Measurements from ENCODE around the gene EP400.
A peak's percentile ranks its signal among the peaks of the same experiment; 100 is the strongest.

The EP400 gene

DNA sequence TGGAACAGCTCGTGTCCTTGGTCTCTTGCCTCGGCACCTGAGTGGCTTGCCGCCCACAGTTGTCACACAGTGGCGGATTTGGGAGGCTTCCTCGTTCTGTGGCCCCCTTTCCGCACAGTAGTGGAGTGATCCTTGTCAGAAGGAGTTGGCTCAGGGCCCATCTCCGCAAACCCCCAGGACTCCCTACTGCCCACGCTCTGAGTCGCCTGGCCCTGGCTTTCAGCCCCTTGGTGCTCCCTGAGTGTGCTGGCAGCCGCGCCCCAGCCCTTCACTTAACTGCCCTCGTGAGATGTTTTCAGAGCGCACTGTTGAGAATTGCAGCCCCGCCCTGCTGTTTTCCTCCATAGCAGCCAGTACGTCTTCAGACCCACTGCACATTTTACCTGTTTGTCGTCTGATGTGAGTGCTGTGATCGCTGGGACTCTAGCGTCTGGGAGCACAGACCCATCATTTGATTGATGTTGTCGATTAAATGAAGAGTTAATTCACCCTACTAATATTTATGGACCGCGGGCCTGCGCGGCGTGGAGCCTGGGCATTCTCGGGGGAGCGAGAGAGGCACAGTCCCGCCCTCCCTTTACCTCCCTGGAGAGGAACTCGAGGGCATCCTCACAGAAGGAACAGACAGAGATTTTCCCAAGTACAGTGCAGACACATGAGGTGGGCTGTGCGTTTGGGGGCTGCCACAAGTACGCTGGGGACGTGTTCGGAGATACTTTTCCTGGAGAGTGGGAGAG, 102.6 kb downstream of the EP400 start:
- DNase-seq = no peak

DNA sequence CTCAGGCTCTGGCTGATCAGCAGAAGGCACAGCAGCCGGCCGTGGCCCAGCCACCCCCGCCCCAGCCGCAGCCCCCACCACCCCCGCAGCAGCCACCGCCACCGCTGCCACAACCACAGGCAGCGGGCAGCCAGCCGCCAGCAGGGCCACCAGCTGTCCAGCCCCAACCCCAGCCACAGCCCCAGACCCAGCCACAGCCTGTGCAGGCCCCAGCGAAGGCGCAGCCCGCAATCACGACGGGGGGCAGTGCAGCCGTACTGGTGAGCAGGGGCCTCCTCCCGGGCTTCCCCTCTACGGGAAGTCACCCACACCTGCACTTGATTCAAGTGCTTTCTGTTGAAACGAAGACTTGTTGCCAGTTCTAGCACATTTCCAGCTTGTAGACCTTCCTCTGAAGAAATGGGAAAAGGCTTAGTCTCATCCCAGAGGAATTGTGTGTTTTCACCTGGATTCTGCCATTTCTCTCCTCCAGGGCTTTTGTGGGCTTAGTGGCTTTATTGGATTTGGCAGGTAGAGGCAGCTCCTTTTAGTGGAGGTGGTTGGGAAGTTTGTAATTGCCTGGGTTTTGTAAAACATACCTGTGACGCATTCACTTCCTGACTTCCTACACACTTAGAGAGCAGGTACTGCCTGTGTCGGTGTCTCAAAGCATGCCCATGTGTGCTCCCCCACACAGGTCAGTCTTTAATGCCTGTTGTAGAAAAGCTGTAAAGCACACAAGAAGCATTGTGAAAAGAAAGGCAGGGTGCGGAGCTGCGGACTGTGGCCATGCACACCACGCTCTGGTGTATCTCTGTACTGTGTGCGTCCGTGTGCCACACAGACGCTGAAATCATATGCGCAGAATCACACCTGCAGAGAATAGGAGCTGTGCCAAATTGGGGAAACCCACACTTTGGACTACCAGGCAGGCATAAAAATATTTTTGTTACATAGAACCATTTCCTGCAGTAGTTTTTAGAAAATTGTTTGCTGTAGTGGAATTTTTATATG, 103.9 kb downstream of the EP400 start:
- DNase-seq = no peak

DNA sequence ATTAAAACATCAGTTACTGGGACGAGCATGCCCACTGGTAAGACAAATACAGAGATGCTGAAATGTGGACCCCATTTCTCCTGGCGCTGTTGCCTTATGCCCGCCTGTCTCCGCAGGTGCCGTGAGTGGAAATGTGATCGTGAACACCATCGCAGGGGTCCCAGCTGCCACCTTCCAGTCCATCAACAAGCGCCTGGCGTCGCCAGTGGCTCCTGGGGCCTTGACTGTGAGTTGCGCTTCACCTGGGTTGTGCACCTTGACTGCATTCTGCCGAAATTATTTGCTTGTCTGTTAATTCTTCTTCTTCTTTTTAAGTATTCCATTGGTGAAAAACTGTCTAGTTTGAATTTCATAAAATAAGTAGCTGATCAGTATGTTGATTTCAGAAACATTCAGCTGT, 105.2 kb downstream of the EP400 start:
- DNase-seq = no peak

DNA sequence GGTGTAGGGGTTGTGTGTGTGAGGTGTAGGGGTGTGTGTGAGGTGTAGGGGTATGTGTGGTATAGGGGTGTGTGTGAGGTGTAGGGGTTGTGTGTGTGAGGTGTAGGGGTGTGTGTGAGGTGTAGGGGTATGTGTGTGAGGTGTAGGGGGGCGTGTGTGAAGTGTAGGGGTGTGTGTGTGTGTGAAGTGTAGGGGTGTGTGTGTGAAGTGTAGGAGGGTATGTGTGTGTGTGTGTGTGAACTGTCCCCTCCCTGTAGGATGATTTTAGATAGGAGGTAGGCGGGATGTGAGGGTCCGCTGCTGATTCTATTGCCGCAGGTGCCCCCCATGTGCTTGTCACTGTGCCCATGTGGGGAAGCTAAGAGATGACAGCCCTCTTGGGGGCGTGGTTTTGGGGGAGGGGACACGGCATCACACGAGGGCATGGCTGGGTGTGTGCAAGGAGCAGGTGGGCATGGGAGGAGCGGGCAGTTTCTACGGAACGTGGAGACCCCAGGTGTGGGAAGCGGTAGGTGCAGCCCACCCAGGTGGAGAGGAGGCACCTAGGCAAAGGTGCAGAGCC, 105.9 kb downstream of the EP400 start:
- no peak for DNase-seq

DNA sequence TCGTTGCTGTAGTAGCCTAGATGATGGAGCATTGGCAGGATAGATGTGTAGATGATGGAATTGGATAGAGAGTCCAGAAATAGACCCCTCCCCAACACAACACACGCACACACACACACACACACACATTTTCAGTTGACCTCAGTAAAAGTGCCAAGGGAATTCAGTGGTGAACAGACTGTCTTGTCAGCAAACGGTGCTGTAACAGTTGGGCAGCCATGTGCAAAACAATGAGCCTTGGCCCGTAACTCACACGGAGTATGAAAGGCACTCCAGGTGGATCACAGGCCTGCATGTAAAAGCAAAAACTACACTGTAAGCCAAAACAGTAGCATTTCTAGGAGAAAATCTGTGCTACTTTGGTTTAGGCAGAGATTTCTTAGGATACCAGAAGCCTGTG, 106.6 kb downstream of the EP400 start:
- no peak for DNase-seq

DNA sequence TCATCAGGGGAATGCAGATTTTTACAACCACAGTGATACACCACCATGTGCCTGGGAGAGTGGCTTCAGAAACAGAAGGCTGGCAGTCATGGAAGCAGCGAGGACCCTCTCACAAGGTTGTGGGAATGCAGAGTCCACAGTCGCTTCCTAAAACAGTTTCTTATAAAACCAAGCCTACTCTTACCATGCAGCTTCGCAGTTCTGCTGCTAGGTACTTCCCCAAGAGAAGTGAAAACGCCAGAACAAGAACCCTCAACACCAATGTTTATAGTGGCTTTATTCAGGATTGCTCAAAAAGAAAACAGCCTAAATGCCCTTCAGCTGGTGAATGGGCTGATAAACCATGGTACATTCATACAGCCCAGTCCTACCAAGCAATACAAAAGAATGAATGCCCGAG, 107.2 kb downstream of the EP400 start:
- no peak for DNase-seq

DNA sequence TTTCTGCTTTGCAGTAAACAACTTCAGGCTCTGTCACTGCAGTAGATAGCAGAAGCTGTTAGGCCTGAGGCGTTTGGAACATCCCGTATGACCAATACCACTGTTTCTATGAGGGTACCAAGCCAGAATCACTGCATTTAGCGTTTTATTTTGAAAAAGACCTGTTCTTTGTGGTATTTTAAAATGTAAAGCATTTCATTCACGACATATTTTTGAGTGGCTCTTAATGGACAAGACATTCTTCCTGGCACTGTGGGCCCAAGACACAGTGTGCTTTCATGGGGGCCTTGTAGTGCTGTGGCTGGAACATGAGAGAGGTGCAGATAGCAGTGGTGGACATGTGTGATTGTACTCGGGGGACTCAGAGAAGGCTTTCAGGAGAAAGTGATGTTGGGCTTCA, 107.9 kb downstream of the EP400 start:
- no peak for DNase-seq

DNA sequence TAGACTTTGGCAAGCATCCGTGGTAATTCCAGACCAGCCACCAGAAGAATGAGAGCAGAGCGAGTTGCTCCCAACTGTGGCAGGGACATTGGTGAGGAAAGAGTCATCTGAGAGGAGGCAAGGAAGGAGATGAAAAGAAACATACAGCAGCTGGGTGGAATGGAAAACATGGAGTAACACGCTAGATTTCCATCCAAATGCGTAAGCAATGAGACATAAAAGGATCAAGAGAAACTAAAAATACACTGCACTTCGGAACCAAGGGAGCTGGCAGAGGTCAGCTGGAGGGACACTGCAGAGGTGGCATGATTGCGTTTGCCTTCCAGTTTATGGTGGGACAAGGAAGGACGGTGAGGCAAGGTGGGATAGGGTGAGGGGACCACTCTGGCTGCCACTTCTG, 111.5 kb downstream of the EP400 start:
- no peak for DNase-seq

DNA sequence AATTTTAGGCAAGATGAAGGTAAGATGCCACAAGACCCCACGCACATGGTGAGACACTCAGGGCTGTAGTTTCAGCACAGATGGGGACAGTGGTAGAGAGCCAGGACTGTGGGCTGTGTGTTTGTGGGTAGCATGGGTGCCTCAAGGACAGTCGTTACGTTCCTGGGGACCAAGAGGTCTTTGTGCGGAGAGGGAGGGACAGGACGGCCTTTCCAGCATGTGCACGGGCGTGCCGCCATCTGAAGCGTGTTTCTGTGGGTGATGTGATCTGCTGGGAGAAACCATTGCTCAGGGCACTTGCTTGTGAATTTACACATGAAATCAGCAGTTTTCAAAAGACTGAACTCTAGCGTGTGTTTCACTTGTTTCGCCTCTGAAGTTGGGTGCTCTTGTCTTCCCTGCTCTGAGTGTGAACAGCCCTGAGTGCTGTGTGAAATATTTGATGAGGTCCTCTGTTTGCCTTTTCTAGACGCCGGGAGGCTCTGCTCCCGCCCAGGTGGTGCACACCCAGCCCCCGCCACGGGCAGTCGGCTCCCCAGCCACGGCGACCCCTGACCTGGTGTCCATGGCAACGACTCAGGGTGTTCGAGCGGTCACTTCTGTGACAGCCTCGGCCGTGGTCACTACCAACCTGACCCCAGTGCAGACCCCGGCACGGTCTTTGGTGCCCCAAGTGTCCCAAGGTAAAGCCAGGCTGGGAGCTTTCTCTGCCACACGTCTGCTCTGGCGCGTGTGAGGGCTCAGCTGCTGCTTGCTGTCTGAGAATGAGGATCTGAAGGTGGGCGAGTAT, 112.1 kb downstream of the EP400 start:
- DNase-seq = no peak

DNA sequence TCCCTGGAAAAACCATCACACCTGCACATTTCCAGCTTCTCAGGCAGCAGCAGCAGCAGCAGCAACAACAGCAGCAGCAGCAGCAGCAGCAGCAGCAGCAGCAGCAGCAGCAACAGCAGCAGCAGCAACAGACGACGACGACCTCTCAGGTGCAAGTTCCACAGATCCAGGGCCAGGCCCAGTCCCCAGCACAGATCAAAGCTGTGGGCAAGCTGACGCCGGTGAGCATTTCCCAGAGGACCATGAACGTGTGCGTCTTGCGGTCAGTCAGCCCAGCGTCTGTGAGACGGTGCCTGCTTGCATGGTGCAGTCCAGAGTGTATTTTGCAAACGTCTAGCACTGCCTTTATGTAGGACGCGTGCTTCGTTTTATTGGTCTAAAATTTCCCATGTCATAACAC, 112.7 kb downstream of the EP400 start:
- no peak for DNase-seq

DNA sequence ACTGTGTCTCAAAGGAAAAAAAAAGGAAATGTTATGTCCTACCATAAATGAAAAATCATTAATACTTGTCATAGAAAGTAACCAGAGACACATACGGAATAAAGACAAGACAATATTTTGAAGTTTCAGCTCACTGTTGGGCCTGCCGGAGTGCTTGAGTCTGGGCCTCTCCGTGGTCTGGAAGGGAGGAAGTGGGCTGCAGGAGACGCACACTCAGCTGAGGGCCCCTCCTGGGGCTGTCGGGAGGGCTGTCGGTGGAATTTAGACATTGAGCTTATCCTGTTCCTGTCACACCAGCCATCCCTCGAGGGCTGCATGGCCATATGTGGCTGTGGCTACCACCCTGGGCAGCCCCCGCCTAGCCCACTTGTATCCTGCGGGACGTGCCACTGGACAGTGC, 113.7 kb downstream of the EP400 start:
- DNase-seq = no peak

DNA sequence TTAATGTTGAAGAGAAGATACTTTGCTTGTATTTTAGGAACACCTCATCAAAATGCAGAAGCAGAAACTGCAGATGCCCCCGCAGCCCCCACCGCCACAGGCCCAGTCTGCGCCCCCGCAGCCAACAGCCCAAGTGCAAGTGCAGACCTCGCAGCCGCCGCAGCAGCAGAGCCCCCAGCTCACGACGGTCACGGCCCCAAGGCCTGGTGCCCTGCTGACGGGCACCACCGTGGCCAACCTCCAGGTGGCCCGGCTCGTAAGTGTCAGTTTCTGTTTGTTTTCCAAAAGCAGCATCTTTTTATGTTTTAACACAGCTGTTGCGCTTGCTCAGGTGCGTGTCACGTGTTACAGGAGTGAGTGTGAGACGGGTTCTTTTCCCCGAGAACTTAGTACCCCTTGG, 114.9 kb downstream of the EP400 start:
- DNase-seq = no peak

DNA sequence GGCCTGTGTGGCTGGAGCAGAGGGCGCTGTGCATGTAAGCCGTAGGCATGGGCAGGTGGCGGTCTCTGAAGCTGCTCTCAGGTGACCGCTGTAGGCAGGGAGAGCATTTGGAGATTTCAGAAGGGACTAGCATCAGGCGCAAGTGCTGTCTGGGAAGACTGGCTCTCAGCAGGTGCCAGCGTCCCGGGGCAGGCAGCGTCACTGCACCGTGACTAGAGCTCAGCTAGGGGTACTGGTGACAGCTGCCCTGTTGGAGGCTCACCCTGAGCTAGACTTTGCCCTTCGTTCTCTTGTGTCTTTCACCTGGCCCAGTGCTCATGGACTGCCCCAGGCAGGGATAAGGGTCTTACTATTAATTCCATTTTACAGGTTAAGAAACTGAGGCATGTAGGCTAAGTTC, 115.5 kb downstream of the EP400 start:
- DNase-seq = no peak

DNA sequence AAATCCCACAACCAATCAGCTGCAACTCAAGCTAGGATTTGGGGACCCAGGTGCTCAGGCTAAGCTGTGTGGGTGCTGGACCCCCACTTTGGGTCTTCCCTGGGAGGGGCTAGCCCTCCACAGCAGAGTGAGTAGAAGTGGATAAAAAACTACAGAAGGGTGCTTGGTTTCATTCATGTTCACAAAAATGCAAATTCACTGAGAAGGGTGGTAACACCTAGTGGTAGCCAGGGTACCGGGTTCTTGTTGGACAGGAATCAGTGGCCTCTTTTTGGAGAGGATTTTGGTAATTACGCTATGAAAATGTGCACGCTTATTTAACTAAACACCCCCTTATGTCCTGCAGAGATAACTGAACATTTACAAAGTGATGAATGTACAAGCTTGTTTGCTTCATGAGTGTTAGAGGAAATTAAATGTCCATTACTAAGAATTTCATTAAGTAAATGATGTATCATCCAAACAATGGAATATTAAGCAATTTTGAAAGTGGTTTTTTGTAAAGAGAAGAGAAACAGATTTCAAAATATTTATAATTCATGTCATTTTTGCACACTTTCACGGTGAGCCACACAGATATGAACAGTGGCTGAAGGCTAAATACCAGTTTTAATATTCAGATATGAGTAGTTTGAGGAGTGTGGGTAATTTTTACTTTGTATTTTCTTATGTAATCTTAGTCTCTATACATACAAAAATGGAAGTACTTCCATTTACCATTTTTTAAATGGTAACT, 116.0 kb downstream of the EP400 start:
- DNase-seq = peak; percentile 14

DNA sequence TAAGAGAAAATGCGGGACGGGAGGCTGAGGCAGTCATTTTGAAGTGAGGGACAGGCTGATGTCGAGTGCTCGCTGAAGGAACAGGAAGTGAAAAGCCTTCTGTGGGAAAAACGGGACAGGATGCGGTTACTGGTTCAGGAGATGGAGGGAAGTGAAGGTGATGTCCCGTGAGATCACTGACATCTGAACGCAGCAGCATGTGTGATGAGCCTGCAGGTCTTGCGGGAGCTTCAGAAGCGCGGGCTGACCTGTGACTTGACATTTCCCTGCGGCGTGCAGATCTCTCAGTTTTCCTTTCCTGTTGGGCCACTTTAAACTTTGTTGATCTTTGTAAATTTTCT, 116.6 kb downstream of the EP400 start:
- DNase-seq = peak; percentile 54

DNA sequence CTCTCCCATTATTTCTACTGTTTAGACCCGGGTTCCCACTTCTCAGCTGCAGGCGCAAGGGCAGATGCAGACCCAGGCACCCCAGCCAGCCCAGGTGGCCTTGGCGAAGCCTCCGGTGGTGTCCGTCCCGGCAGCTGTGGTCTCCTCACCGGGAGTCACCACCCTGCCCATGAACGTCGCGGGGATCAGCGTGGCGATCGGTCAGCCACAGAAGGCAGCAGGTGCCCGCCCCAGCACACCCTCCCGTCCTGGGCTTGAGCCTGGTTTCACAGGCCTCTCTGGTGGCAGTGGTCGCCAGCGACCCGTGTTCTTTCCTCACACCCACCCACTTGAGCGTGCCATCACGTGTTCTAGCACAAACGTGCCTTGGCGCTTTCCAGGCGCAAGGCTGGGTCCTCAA, 117.0 kb downstream of the EP400 start:
- DNase-seq = no peak

DNA sequence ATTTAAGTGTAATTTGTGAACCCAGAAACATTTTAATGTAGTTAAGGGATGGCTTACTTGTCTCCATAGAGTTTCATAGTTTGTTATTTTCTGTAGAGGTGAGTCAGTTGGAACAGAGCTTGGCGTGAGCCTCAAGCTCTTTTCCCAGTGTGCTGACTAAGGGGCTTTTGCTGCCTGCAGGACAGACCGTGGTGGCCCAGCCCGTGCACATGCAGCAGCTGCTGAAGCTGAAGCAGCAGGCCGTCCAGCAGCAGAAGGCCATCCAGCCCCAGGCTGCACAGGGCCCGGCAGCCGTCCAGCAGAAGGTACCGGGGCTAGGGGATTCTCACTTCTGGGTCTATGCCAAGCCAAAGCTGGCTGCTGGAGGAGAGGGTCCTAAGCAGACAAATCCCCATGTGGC, 117.4 kb downstream of the EP400 start:
- no peak for DNase-seq

DNA sequence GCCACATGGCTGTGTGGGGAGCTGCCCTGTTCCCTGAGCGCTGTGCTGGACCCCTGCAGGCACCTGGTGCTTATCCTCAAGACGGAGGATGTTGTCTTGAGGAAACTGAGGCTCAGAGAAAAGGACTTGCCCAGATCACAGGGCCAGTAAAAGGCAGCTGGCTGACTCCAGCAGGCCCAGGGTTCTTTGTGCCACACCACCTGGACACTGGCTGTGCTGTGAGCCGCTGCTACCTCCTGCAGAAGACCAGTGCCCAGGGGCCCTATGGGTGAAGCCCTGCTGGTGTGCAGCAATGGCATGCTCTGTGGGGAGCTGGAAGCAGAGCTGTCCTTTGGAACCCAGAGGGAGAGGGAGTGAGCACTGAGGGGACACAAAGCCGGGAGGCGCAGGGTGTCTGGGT, 118.5 kb downstream of the EP400 start:
- no peak for DNase-seq

DNA sequence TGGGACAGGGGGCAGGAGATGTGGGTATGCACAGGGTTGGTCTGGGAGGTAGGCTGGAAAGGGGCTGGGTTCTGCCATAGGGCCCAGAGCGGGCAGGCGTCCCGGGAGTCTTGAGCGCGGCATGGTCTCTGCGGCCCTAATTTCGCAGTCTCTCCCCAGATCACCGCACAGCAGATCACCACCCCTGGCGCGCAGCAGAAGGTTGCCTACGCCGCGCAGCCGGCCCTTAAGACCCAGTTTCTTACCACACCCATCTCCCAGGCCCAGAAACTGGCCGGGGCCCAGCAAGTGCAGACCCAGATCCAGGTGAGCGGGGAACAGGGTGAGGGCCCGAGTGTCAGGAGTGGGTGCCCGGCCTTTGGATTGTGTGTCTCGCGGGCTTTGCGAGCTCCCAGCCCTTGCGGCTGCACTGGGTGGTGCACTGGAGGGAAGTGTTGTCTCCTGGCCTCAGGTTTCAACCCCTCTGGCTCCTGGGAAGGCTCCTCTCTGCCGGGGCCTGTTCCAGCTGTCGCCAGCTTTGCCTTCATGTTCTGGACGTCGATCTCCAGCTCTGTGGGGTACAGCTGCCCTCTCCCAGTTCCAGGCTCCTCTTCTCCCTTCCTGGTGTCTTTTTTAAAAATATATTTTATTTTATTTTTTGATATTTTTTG, 119.7 kb downstream of the EP400 start:
- DNase-seq = no peak

DNA sequence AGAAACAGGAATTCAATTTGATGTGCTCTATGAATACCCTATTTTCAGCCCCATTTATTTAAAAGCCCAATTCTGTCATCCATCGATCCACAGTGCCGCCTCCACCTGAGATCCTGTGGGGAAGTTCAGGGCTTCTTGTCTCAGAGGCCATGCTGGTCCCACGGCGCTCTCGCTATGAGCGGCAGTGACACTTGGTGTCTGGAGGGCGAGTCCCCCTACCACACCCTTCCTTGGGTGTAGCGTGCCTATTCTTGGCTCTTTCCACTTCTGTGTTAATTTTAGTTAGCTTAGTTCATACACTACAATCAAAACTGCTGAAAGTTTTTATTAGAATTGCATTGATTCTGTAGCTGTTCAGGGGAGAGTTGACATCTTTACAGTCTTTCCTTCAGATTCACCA, 120.6 kb downstream of the EP400 start:
- no peak for DNase-seq

DNA sequence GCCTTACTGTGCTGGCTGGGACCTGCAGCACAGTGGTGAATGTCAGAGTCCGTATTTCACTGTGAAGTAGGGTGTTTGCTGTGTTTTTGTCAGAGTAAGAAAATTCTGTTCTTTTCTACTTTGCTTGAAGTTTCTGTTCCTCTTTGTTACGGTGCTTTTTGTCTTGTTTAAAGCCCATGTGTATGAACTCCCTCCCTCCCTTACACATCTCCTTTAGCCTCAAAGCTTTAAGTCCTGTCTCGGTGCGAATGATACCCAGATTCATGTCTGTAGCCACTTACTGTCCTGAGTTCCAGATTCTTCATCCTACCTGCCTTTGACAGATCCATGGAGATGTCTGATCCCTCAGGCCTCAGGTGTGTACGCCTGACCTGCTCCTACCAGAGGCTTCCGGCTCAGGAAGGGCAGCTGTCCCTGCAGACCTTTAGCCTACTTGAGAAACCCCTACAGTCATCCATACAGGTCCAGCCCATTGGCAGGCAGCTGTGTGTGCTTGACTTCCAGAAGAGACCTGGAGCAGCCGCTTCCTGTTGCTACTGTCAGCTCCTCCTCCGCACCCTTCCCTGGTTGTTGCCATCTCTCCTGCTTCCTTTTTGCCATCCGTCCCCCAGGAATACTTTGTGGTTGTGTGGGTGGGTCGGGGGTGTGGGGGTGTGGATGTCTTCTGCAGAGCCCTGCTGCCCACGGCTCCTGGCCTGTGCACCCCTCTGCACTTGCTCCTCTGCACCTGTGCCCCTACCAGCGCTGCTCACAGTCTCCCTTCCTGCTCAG, 121.5 kb downstream of the EP400 start:
- no peak for DNase-seq
